ENCODE measurements around the gene HMCN2.
"Not testable (repeated sequence)": the region's sequence is repeated elsewhere in the genome, so short reads cannot be mapped to it uniquely, and the experiment has no call there.

Gene HMCN2

DNA sequence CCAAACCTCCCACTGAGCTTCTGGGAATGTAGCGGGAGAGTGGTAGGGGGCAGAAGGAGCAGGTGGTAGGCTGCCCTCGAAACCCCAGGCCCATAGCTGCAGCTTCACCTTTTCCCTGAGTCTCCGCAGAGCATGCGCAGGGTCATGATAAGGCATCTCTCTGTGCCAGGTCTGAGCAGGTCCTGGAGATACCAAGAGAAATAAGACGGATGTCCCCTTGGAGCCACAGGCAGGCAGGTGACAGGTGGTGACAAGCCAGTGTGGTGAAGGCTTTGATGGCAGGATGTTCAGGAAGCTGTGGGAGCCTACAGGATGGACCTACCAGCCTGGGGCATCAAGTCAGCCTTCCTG, 68.1 kb downstream of the HMCN2 start:
- Histone ChIP-seq H3K9me3 (no peaks in the 10 kb centered on the region), H3K27me3 (no peaks in the 10 kb centered on the region), H3K4me3 (ENCODE audit: low read depth, low read length) (no peak overlapping the region), H3K4me1 (peaks cover 19% of the 10 kb centered on the region), H3K36me3 (no peaks in the 10 kb centered on the region)
- TF ChIP-seq, protein P1, sequence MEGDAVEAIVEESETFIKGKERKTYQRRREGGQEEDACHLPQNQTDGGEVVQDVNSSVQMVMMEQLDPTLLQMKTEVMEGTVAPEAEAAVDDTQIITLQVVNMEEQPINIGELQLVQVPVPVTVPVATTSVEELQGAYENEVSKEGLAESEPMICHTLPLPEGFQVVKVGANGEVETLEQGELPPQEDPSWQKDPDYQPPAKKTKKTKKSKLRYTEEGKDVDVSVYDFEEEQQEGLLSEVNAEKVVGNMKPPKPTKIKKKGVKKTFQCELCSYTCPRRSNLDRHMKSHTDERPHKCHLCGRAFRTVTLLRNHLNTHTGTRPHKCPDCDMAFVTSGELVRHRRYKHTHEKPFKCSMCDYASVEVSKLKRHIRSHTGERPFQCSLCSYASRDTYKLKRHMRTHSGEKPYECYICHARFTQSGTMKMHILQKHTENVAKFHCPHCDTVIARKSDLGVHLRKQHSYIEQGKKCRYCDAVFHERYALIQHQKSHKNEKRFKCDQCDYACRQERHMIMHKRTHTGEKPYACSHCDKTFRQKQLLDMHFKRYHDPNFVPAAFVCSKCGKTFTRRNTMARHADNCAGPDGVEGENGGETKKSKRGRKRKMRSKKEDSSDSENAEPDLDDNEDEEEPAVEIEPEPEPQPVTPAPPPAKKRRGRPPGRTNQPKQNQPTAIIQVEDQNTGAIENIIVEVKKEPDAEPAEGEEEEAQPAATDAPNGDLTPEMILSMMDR (IDR thresholded peaks at IDR 0.05; ENCODE audit: low read depth, low read length), result no peak
- no peak for DNase-seq

DNA sequence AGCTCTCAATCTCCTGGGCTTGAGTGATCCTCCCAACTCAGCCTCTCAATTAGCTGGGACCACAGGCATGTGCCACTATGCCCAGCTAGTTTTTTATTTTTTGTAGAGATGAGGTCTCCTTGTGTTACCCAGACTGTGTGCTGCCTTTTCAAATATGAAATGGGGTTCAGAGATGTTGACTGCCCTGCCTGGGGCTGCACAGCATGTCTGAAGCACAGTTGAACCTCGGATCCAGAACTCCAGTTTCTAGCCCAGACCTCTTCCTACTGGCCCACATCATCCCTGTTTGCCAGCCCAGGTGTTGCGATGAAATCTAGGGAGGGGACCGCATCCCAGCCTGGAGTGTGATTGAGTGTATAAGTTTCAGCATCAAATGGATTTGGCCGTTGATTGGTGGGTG, 69.4 kb downstream of the HMCN2 start:
- peaks cover 13% of the 10 kb centered on the region for H3K4me1 ChIP-seq
- H3K36me3 ChIP-seq, result no peaks in the 10 kb centered on the region
- H3K27me3 ChIP-seq, result no peaks in the 10 kb centered on the region
- no peaks in the 10 kb centered on the region for H3K9me3 ChIP-seq
- H3K4me3 ChIP-seq (ENCODE audit: low read depth, low read length), result no peak overlapping the region
- no peak for DNase-seq
- TF ChIP-seq, protein P1 (IDR thresholded peaks at IDR 0.05; ENCODE audit: low read depth, low read length), result no peak

DNA sequence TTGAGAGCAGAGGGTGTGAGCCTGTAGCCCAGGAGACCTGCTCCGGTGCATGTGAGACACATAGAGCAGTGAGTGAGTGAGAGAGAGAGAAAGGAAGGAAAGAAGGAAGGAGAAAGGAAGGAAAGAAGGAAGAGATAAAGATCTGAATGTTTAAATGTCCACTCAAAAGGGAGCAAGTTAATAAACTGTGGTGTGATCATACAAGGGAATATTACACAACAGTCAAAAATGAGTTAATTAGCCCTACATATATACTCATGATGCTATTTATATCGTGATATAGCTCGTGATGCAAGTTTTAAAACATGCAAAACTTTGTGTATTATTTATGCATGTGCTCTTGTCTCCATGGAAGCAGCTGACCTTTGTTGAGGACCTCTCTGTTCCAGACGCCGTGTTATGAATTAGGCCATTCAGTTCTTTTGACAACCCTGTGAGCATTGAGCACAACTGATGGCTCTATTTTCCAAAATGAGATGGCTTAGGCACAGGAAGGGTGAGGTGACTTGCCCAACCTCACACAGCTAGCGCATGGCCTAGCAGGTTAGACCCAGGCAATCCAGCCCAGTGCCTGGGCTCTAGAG, 70.6 kb downstream of the HMCN2 start:
- TF ChIP-seq, protein P1 (IDR thresholded peaks at IDR 0.05; ENCODE audit: low read depth, low read length), result no peak
- Histone ChIP-seq H3K4me1 (peaks cover 9% of the 10 kb centered on the region), H3K27me3 (no peaks in the 10 kb centered on the region), H3K4me3 (ENCODE audit: low read depth, low read length) (no peak overlapping the region), H3K36me3 (no peaks in the 10 kb centered on the region), H3K9me3 (no peaks in the 10 kb centered on the region)
- no peak for DNase-seq

DNA sequence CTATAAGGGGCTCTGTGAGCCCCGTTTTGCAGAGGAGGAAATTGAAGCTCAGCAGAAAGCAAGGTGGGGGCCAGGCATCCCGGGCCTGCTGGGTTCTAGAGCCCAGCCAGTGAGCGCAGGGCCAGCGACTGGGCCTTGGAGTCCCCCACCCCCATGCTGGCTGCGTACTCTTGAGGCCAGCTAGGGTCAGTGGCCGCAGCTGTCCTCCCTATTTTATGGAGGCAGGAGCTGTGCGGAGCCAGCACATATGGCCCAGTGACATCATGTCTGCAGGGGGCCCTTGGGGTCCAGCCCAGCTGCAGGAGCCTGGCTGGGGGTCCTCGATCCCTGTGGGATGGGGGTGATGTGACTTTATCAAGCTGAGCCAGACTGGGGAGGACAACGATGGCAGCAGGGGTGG, 71.3 kb downstream of the HMCN2 start:
- H3K9me3 ChIP-seq, result no peaks in the 10 kb centered on the region
- H3K4me3 ChIP-seq (ENCODE audit: low read depth, low read length), result no peak overlapping the region
- TF ChIP-seq, protein P1 (IDR thresholded peaks at IDR 0.05; ENCODE audit: low read depth, low read length), result no peak
- no peaks in the 10 kb centered on the region for H3K27me3 ChIP-seq
- no peak for DNase-seq
- H3K36me3 ChIP-seq, result no peaks in the 10 kb centered on the region
- peaks cover 9% of the 10 kb centered on the region for H3K4me1 ChIP-seq

DNA sequence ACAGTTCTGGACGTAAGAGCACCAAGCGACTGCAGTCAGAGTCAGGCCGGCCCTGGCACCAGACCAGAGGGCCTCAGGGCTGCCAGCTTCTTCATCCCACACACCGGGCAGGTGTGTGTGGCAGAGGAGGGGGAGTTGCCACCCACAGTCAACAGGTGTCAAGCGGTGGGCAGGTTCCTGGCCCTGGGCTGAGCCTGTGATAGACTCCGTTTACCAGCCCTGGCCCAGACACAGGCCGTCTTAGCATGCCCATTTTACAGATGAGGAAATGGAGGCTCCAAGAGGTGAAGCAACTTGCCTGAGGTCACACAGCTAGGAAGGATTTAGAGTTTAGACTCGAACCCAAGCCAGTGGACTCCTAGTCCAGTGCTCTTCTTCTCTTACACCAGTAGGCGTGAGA, 71.8 kb downstream of the HMCN2 start:
- Histone ChIP-seq H3K9me3 (no peaks in the 10 kb centered on the region), H3K4me1 (peaks cover 9% of the 10 kb centered on the region), H3K27me3 (no peaks in the 10 kb centered on the region), H3K36me3 (no peaks in the 10 kb centered on the region), H3K4me3 (ENCODE audit: low read depth, low read length) (no peak overlapping the region)
- no peak for DNase-seq
- TF ChIP-seq, protein P1 (IDR thresholded peaks at IDR 0.05; ENCODE audit: low read depth, low read length), result no peak

DNA sequence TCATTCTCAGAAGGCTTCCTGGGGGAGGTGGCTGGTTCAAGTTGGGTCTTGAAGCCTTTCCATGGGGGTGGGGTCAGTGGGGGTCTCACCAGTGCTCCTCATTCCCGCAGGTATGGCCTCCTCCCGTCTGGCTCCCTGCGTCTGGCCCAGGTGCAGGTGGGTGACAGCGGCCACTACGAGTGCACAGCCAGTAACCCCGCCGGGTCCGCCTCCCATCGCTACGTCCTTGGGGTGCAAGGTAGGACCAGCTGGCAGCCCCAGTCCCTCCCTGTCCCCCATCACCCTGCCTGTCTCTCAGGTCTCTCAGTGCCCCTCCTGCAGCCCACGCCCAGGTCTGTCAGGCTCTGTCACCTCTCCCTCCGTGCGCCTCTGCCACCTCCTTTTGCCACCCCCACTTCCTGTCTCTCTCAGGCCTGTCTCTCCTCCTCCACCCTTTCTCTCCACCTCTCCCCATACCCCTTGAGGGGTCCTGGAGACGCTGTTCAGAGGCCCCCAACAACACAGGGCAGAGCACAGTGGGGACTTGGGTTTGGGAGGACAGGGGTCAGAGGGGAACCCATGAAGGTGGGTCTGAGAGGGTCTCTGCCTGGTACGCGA, 72.3 kb downstream of the HMCN2 start:
- TF ChIP-seq, protein P1 (IDR thresholded peaks at IDR 0.05; ENCODE audit: low read depth, low read length), result no peak
- DNase-seq, result no peak
- no peaks in the 10 kb centered on the region for H3K36me3 ChIP-seq
- no peaks in the 10 kb centered on the region for H3K9me3 ChIP-seq
- no peaks in the 10 kb centered on the region for H3K27me3 ChIP-seq
- H3K4me3 ChIP-seq (ENCODE audit: low read depth, low read length), result no peak overlapping the region
- H3K4me1 ChIP-seq, result peaks cover 9% of the 10 kb centered on the region

DNA sequence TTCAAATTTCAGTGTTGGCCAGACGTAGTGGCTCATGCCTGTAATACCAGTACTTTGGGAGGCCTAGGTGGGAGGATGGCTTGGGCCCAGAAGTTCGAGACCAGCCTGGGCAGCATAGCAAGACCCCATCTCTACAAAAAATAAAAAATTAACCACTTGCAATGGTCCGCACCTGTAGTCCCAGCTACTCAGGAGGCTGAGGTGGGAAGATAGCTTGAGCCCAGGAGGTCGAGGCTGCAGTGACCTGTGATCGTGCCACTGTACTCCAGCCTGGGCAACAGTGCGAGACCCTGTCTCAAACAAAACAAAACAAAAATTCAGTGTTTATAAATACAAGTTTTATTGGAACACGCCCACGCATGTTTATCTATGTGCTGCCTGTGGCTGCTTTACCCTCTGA, 73.3 kb downstream of the HMCN2 start:
- not testable (repeated sequence) for H3K36me3 ChIP-seq; DNase-seq; H3K27me3 ChIP-seq; H3K4me1 ChIP-seq; H3K9me3 ChIP-seq; H3K4me3 ChIP-seq (ENCODE audit: low read depth, low read length)

Measured in BE2C (cell line).